Keratinocyte (primary cell): ENCODE results near the gene CWC27. TPM values are rescaled to one million over a fixed set of nuclear protein-coding genes. Genes with fewer than 3 reads are reported as not detected.

Source experiments
- DNase-seq: peaks from one replicate; pipeline ENCODE4 v3.0.0-alpha.2; 2011; ENCODE audit warnings: low read depth, missing footprints, low spot score
- FAIRE-seq: peaks from 2 replicates; lab custom pipeline; 2011; peaks lifted over from hg19 to GRCh38; lab: Jason Lieb, UNC
- H2AFZ ChIP-seq: 2 replicates; pipeline ENCODE4 v1.6.0; 2012; ENCODE audit warnings: low read length, control low read depth, inconsistent platforms; ENCODE audit not compliant: control insufficient read depth
- H3K27ac ChIP-seq: 2 replicates; pipeline ENCODE4 v1.5.1; 2011; ENCODE audit warnings: low read length; ENCODE audit not compliant: control insufficient read depth, insufficient read depth
- H3K27me3 ChIP-seq: 3 replicates; pipeline ENCODE4 v1.6.0; 2011; ENCODE audit warnings: low read length; ENCODE audit not compliant: control insufficient read depth, insufficient read depth; ENCODE audit errors: extremely low read depth
- H3K36me3 ChIP-seq, 2 experiments: 2 replicates in 1 of 2; 3 replicates in 1 of 2; pipeline ENCODE4 v1.5.1; 2011; ENCODE audit warnings: low read length in 2 of 2, mild to moderate bottlenecking in 1 of 2; ENCODE audit not compliant: control insufficient read depth in 2 of 2, insufficient read depth in 2 of 2; ENCODE audit errors: extremely low read depth in 1 of 2
- H3K4me1 ChIP-seq: 3 replicates; pipeline ENCODE4 v1.5.1; 2011; ENCODE audit warnings: low read length; ENCODE audit not compliant: control insufficient read depth, insufficient read depth; ENCODE audit errors: extremely low read depth
- H3K4me2 ChIP-seq: 3 replicates; pipeline ENCODE4 v1.6.0; 2011; ENCODE audit warnings: low read depth, low read length; ENCODE audit not compliant: control insufficient read depth, insufficient read depth; ENCODE audit errors: extremely low read depth
- H3K4me3 ChIP-seq, 3 experiments: fragments of 200-600 bp in 1 of 3; sonication (generic) in 1 of 3; 2 replicates in 2 of 3; 3 replicates in 1 of 3; pipeline ENCODE4 v1.5.1; 2011 to 2016; ENCODE audit warnings: low read length in 3 of 3, mild to moderate bottlenecking in 3 of 3, control low read depth in 2 of 3, inconsistent platforms in 1 of 3, low read depth in 1 of 3, mixed read lengths in 1 of 3, mixed run types in 1 of 3, moderate library complexity in 1 of 3; ENCODE audit not compliant: control insufficient read depth in 2 of 3, insufficient read depth in 2 of 3; ENCODE audit errors: extremely low read depth in 1 of 3
- H3K79me2 ChIP-seq: 2 replicates; pipeline ENCODE4 v1.6.0; 2012; ENCODE audit warnings: low read length; ENCODE audit not compliant: control insufficient read depth, insufficient read depth
- H3K9ac ChIP-seq: 3 replicates; pipeline ENCODE4 v1.6.0; 2011; ENCODE audit warnings: low read length; ENCODE audit not compliant: control insufficient read depth, insufficient read depth; ENCODE audit errors: extremely low read depth
- H3K9me1 ChIP-seq: 3 replicates; pipeline ENCODE4 v1.6.0; 2011; ENCODE audit warnings: low read length; ENCODE audit not compliant: control insufficient read depth, insufficient read depth; ENCODE audit errors: extremely low read depth
- H3K9me3 ChIP-seq: 2 replicates; pipeline ENCODE4 v1.5.1; 2012; ENCODE audit warnings: low read depth, low read length; ENCODE audit not compliant: control insufficient read depth
- H4K20me1 ChIP-seq: 3 replicates; pipeline ENCODE4 v1.6.0; 2011; ENCODE audit warnings: low read length; ENCODE audit not compliant: control insufficient read depth, insufficient read depth; ENCODE audit errors: extremely low read depth
- EZH2 ChIP-seq: IDR thresholded peaks from one replicate; pipeline ENCODE4 v1.6.1; 2012; ENCODE audit warnings: inconsistent platforms, mild to moderate bottlenecking, low read length, moderate library complexity
- dilution Hi-C: fragments of 300-500 bp; cut with MboI; formaldehyde crosslinking; loops from one replicate; pipeline ENCODE4 v1.7.0; 2020; ENCODE audit warnings: low sequenced_read_pairs; ENCODE audit not compliant: extremely low pct_ligation_motif_present
- polyA plus RNA-seq, 5 experiments: library from polyadenylated mRNA; depleted of rRNA in 3 of 5; stranded (reverse) in 3 of 5; stranded (forward) in 1 of 5; unstranded in 1 of 5; fragments of >200 nt; gene quantifications; 1 replicate in 1 of 5; 2 replicates in 3 of 5; 3 replicates in 1 of 5; pipeline versions ENCODE4 v1.2.1 to v1.2.3, GENCODE V29; 2011 to 2012; ENCODE audit warnings: missing spikeins in 2 of 5, low read depth in 1 of 5, low replicate concordance in 1 of 5
- TF ChIP-seq, protein P1 (sequence below), 3 experiments: IDR thresholded peaks in 1 of 3; conservative IDR thresholded peaks in 1 of 3; optimal IDR thresholded peaks in 1 of 3; 2 replicates in 2 of 3; 3 replicates in 1 of 3; pipeline versions ENCODE3 to v1.5.1; 2011; ENCODE audit warnings: low read length in 3 of 3, mild to moderate bottlenecking in 3 of 3, moderate library complexity in 2 of 3, control low read depth in 1 of 3, inconsistent platforms in 1 of 3; ENCODE audit not compliant: insufficient read depth in 2 of 3; ENCODE audit errors: extremely low read depth in 1 of 3

CWC27 gene
- polyA plus RNA-seq, 1 donor (not counting 4 experiments of a cell fraction or from before 2014, with no cell fraction given): 31.8 TPM

DNA sequence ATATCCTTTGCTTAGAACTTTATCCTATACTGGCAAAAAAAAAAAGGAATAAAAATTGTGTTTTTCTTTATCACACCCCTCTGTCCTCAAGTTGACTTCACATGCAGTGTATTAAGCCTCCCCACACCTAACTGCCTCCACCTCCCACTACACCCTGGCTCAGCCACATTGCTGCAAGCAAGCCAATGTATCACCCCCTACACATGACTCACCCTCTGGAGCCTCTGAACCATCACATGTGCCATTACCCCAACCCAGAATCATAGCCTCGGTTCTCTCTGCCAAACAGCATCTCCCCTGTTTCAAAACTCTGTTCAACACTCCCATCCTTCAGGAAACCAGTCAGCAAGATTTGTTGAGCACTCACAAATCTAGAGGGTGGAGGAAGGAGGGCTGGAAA, 209.0 kb downstream of the CWC27 start:
- DNase-seq: no peak
- Histone ChIP-seq H3K36me3 (no peaks in the 10 kb centered on the region), H3K4me3 (no peak overlapping the region), H3K27me3 (no peaks in the 10 kb centered on the region), H3K27ac (no peak overlapping the region), H3K9me1 (no peaks in the 10 kb centered on the region), H3K79me2 (no peaks in the 10 kb centered on the region), H3K4me1 (no peaks in the 10 kb centered on the region), H4K20me1 (no peaks in the 10 kb centered on the region), H3K4me2 (no peak overlapping the region), H3K9me3 (no peaks in the 10 kb centered on the region), H2AFZ (no peak overlapping the region), H3K9ac (no peak overlapping the region)
- FAIRE-seq: no peak
- dilution Hi-C loops: no loop called here
- no peak for TF ChIP-seq EZH2
- TF ChIP-seq, protein P1, sequence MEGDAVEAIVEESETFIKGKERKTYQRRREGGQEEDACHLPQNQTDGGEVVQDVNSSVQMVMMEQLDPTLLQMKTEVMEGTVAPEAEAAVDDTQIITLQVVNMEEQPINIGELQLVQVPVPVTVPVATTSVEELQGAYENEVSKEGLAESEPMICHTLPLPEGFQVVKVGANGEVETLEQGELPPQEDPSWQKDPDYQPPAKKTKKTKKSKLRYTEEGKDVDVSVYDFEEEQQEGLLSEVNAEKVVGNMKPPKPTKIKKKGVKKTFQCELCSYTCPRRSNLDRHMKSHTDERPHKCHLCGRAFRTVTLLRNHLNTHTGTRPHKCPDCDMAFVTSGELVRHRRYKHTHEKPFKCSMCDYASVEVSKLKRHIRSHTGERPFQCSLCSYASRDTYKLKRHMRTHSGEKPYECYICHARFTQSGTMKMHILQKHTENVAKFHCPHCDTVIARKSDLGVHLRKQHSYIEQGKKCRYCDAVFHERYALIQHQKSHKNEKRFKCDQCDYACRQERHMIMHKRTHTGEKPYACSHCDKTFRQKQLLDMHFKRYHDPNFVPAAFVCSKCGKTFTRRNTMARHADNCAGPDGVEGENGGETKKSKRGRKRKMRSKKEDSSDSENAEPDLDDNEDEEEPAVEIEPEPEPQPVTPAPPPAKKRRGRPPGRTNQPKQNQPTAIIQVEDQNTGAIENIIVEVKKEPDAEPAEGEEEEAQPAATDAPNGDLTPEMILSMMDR (optimal IDR thresholded peaks at IDR 0.05 in 1 of 3, IDR thresholded peaks at IDR 0.05 in 1 of 3, conservative IDR thresholded peaks at IDR 0.05 in 1 of 3; ENCODE audit: extremely low read depth in 1 of 3, insufficient read depth in 2 of 3, low read length in 3 of 3): no peak

DNA sequence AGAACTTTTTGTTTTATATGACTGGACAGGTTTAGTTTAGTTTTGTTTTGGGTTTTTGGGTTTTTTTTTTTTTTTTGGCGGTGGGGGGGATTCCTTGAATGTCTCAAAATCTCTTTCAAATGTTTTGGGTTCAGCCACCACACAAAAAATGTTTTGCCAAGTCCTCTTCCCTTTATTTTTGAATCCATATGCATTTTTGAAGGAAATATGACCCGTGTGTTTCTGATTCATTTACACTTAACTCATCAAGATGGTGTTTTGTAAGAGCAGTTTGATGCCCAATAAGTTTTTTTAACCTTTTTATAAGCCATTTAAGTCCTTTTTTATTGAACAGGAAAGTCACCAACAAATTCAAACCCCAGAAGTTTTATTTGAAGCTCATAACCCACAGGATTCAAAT, 209.8 kb downstream of the CWC27 start:
- Histone ChIP-seq H3K27ac (no peak overlapping the region), H2AFZ (no peak overlapping the region), H3K4me3 (no peak overlapping the region), H3K4me1 (no peaks in the 10 kb centered on the region), H3K9me1 (no peaks in the 10 kb centered on the region), H3K4me2 (no peak overlapping the region), H3K27me3 (no peaks in the 10 kb centered on the region), H3K79me2 (no peaks in the 10 kb centered on the region), H4K20me1 (no peaks in the 10 kb centered on the region), H3K9ac (no peak overlapping the region), H3K36me3 (no peaks in the 10 kb centered on the region), H3K9me3 (no peaks in the 10 kb centered on the region)
- TF ChIP-seq EZH2: no peak
- TF ChIP-seq, protein P1 (optimal IDR thresholded peaks at IDR 0.05 in 1 of 3, IDR thresholded peaks at IDR 0.05 in 1 of 3, conservative IDR thresholded peaks at IDR 0.05 in 1 of 3; ENCODE audit: extremely low read depth in 1 of 3, insufficient read depth in 2 of 3, low read length in 3 of 3): no peak
- DNase-seq (no peak), FAIRE-seq (no peak)
- dilution Hi-C loops: no loop called here
